ENCODE measurements around the gene KRTAP6-2. TPM values are rescaled to one million over a fixed set of nuclear protein-coding genes. Genes with fewer than 3 reads are reported as not detected.

KRTAP6-2 gene
- polyA plus RNA-seq, 6 donors from 2014 or later = not detected

GRCh38 chr21:30555095-30555494 lies 43.6 kb downstream of the KRTAP6-2 start:
- H3K9me3 Mint-ChIP-seq = peaks cover 0 to 22% (median 12%) of the 10 kb centered on the region in 7 donors
- no peak overlapping the region for H3K4me3 Mint-ChIP-seq
- ATAC-seq (ENCODE audit: low read depth in 2 of 2) (no peak), DNase-seq (no peak)
- no peaks in the 10 kb centered on the region for H3K36me3 Mint-ChIP-seq
- no peak overlapping the region for H3K27ac Mint-ChIP-seq
- H3K4me1 Mint-ChIP-seq = no peaks in the 10 kb centered on the region
- H3K27me3 Mint-ChIP-seq = no peaks in the 10 kb centered on the region

GRCh38 chr21:30552782-30553181 lies 45.9 kb downstream of the KRTAP6-2 start:
- Mint-ChIP-seq H3K4me3 (no peak overlapping the region), H3K36me3 (no peaks in the 10 kb centered on the region), H3K27ac (no peak overlapping the region), H3K27me3 (no peaks in the 10 kb centered on the region), H3K4me1 (no peaks in the 10 kb centered on the region), H3K9me3 (peaks cover 0 to 19% (median 12%) of the 10 kb centered on the region in 7 donors)
- ATAC-seq (ENCODE audit: low read depth in 2 of 2) = no peak
- no peak for DNase-seq

Other genes starting within 250 kb of the KRTAP6-2 start
- gene KRTAP13-2, start 226.6 kb downstream of the KRTAP6-2 start, polyA plus RNA-seq (ENCODE audit: low read depth in 6 of 6) = not detected
- not detected for gene KRTAP13-1, start 202.9 kb downstream of the KRTAP6-2 start, polyA plus RNA-seq (ENCODE audit: low read depth in 6 of 6)
- gene KRTAP13-3, start 173.0 kb downstream of the KRTAP6-2 start, polyA plus RNA-seq (ENCODE audit: low read depth in 6 of 6) = not detected
- not detected for gene KRTAP13-4, start 168.7 kb downstream of the KRTAP6-2 start, polyA plus RNA-seq (ENCODE audit: low read depth in 6 of 6)
- not detected for gene KRTAP15-1, start 158.6 kb downstream of the KRTAP6-2 start, polyA plus RNA-seq (ENCODE audit: low read depth in 6 of 6)
- gene KRTAP19-1, start 118.5 kb downstream of the KRTAP6-2 start, polyA plus RNA-seq (ENCODE audit: low read depth in 6 of 6) = not detected
- not detected for gene KRTAP19-2, start 111.5 kb downstream of the KRTAP6-2 start, polyA plus RNA-seq (ENCODE audit: low read depth in 6 of 6)
- not detected for gene KRTAP19-3, start 106.9 kb downstream of the KRTAP6-2 start, polyA plus RNA-seq (ENCODE audit: low read depth in 6 of 6)
- gene KRTAP19-4, start 101.7 kb downstream of the KRTAP6-2 start, polyA plus RNA-seq (ENCODE audit: low read depth in 6 of 6) = not detected
- not detected for gene KRTAP19-5, start 96.8 kb downstream of the KRTAP6-2 start, polyA plus RNA-seq (ENCODE audit: low read depth in 6 of 6)
- gene KRTAP19-6, start 57.0 kb downstream of the KRTAP6-2 start, polyA plus RNA-seq (ENCODE audit: low read depth in 6 of 6) = not detected
- gene KRTAP19-7, start 37.6 kb downstream of the KRTAP6-2 start, polyA plus RNA-seq (ENCODE audit: low read depth in 6 of 6) = not detected
- not detected for gene KRTAP22-2, start 8.5 kb downstream of the KRTAP6-2 start, polyA plus RNA-seq (ENCODE audit: low read depth in 6 of 6)
- gene KRTAP6-3, start 6.5 kb downstream of the KRTAP6-2 start, polyA plus RNA-seq (ENCODE audit: low read depth in 6 of 6) = not detected
- not detected for gene KRTAP22-1, start 2.2 kb upstream of the KRTAP6-2 start, polyA plus RNA-seq (ENCODE audit: low read depth in 6 of 6)
- gene KRTAP6-1, start 15.0 kb upstream of the KRTAP6-2 start, polyA plus RNA-seq (ENCODE audit: low read depth in 6 of 6) = not detected
- not detected for gene KRTAP20-1, start 17.5 kb upstream of the KRTAP6-2 start, polyA plus RNA-seq (ENCODE audit: low read depth in 6 of 6)
- gene KRTAP20-4, start 21.7 kb upstream of the KRTAP6-2 start, polyA plus RNA-seq (ENCODE audit: low read depth in 6 of 6) = not detected
- not detected for gene KRTAP20-2, start 36.3 kb upstream of the KRTAP6-2 start, polyA plus RNA-seq (ENCODE audit: low read depth in 6 of 6)
- not detected for gene KRTAP20-3, start 44.0 kb upstream of the KRTAP6-2 start, polyA plus RNA-seq (ENCODE audit: low read depth in 6 of 6)
- gene KRTAP21-3, start 119.9 kb upstream of the KRTAP6-2 start, polyA plus RNA-seq (ENCODE audit: low read depth in 6 of 6) = not detected
- gene KRTAP21-2, start 148.4 kb upstream of the KRTAP6-2 start, polyA plus RNA-seq (ENCODE audit: low read depth in 6 of 6) = not detected
- not detected for gene KRTAP21-1, start 156.5 kb upstream of the KRTAP6-2 start, polyA plus RNA-seq (ENCODE audit: low read depth in 6 of 6)
- gene KRTAP8-1, start 214.4 kb upstream of the KRTAP6-2 start, polyA plus RNA-seq (ENCODE audit: low read depth in 6 of 6) = not detected
- not detected for gene KRTAP7-1, start 230.9 kb upstream of the KRTAP6-2 start, polyA plus RNA-seq (ENCODE audit: low read depth in 6 of 6)

Data from naive B cell (primary cell).